Epithelial cell of esophagus (primary cell): ENCODE data around the gene COL17A1.

Experiments
- DNase-seq: peaks from one replicate; pipeline ENCODE4 v3.0.0; 2010; ENCODE audit warnings: low read depth
- H3K4me3 ChIP-seq: 2 replicates; pipeline ENCODE4 v1.5.1; 2011; ENCODE audit warnings: mild to moderate bottlenecking, low read length, control low read depth
- CTCF ChIP-seq: IDR thresholded peaks from 2 replicates; pipeline ENCODE4 v1.5.1; 2011; ENCODE audit warnings: low read depth, mild to moderate bottlenecking, low read length, control low read depth, inconsistent platforms; ENCODE audit not compliant: insufficient read depth; ENCODE audit errors: missing control alignments

The COL17A1 gene

GRCh38 chr10:104109908-104110662 is 24.4 kb upstream of the COL17A1 start:
- H3K4me3 ChIP-seq, result no peak overlapping the region
- no peak for TF ChIP-seq CTCF
- peak; percentile 93 for DNase-seq

- TF ChIP-seq CTCF, result no peak
- peak; percentile 84 for DNase-seq
- no peak overlapping the region for H3K4me3 ChIP-seq
Measured at GRCh38 chr10:104104926-104105325, 19.2 kb upstream of the COL17A1 start.

- no peak overlapping the region for H3K4me3 ChIP-seq
- no peak for DNase-seq
- TF ChIP-seq CTCF, result no peak
Measured at GRCh38 chr10:104104418-104104817, 18.7 kb upstream of the COL17A1 start.

- TF ChIP-seq CTCF, result no peak
- no peak for DNase-seq
- H3K4me3 ChIP-seq, result no peak overlapping the region
Measured at GRCh38 chr10:104103956-104104355, 18.3 kb upstream of the COL17A1 start.

GRCh38 chr10:104101902-104102301 is 16.2 kb upstream of the COL17A1 start:
- TF ChIP-seq CTCF, result no peak
- no peak overlapping the region for H3K4me3 ChIP-seq
- DNase-seq, result no peak

- no peak overlapping the region for H3K4me3 ChIP-seq
- TF ChIP-seq CTCF, result no peak
- no peak for DNase-seq
Measured at GRCh38 chr10:104100795-104101194, 15.1 kb upstream of the COL17A1 start.

GRCh38 chr10:104099941-104100340 is 14.3 kb upstream of the COL17A1 start:
- no peak for DNase-seq
- no peak for TF ChIP-seq CTCF
- no peak overlapping the region for H3K4me3 ChIP-seq
